Activated naive CD8-positive, alpha-beta T cell treated with anti-CD3 and anti-CD28 coated beads, Interleukin-2, amount 50 U/mL, for 24 hours (primary cell): ENCODE measurements around the gene LINC00632.

Experiments
- ATAC-seq: fragments of 150-1000 bp; cut with Tn5 transposase; one replicate; pipeline ENCODE4 v1.10.0; 2021
- DNase-seq: peaks from one replicate; pipeline ENCODE4 v3.0.0; 2021
- H3K27ac Mint-ChIP-seq: one replicate; pipeline ENCODE4 v1.8.0; 2021; ENCODE audit warnings: mild to moderate bottlenecking, mixed read lengths
- H3K27me3 Mint-ChIP-seq: one replicate; pipeline ENCODE4 v1.8.0; 2021; ENCODE audit warnings: mixed read lengths
- H3K36me3 Mint-ChIP-seq: one replicate; pipeline ENCODE4 v1.8.0; 2021; ENCODE audit warnings: low read depth, mixed read lengths
- H3K4me1 Mint-ChIP-seq: one replicate; pipeline ENCODE4 v1.8.0; 2021; ENCODE audit warnings: mixed read lengths
- H3K4me3 Mint-ChIP-seq: one replicate; pipeline ENCODE4 v1.8.0; 2021; ENCODE audit warnings: mild to moderate bottlenecking, moderate library complexity, mixed read lengths
- H3K9me3 Mint-ChIP-seq: one replicate; pipeline ENCODE4 v1.8.0; 2021; ENCODE audit warnings: mixed read lengths

The LINC00632 gene

GRCh38 chrX:140724736-140725135 lies 15.2 kb downstream of the LINC00632 start:
- no peaks in the 10 kb centered on the region for H3K27me3 Mint-ChIP-seq
- no peak overlapping the region for H3K27ac Mint-ChIP-seq
- no peak for ATAC-seq
- no peaks in the 10 kb centered on the region for H3K4me1 Mint-ChIP-seq
- H3K36me3 Mint-ChIP-seq = no peaks in the 10 kb centered on the region
- H3K4me3 Mint-ChIP-seq = no peak overlapping the region
- DNase-seq = no peak
- H3K9me3 Mint-ChIP-seq = no peaks in the 10 kb centered on the region

DNA sequence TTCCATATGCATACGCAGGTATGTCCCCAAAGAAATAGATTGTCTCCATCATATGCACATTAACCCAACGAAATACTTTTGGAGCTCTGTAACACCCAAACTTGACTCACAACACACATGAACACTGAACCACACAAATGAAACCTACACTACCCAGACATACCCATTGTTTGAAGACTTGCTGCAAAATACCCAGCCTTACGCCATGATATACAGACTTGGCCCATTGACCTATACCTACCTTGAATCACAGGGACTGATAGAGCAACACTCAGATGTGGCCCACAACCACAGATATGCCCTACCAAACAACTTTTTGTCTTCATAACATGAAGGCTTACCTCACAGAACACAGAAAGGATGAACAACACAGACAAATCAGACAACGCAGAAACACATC lies 15.9 kb downstream of the LINC00632 start:
- Mint-ChIP-seq H3K9me3 (no peaks in the 10 kb centered on the region), H3K27me3 (no peaks in the 10 kb centered on the region), H3K36me3 (no peaks in the 10 kb centered on the region), H3K27ac (no peak overlapping the region), H3K4me3 (no peak overlapping the region), H3K4me1 (no peaks in the 10 kb centered on the region)
- no peak for ATAC-seq
- no peak for DNase-seq

DNA sequence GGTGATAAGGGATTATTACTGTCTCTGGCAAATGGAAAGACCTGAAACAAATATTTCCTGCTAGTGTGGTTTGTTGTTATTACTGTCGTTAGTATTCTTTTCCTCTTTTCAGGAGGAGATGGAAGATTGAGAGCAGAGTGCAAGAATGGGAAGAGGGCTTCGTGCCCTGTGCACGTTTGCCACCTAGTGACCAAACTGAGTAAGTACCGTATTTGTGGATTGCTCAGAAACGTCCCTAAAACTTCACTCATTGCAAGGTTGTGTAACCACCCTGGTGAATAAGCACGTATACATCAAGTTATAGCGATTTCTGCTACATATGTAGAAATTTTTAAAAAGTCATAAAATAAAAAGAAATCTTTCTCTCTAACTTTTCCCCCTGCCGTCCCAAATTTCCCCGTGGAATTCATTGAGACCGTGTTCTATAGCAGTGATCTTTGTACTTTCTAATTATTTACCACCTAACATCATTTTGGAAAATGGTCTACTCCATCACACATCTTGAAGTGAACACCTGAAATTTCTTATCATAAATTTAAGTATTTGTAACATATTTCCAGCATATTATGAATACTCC lies 24.3 kb downstream of the LINC00632 start:
- no peaks in the 10 kb centered on the region for H3K9me3 Mint-ChIP-seq
- no peak for DNase-seq
- no peaks in the 10 kb centered on the region for H3K4me1 Mint-ChIP-seq
- H3K4me3 Mint-ChIP-seq = no peak overlapping the region
- no peak overlapping the region for H3K27ac Mint-ChIP-seq
- H3K36me3 Mint-ChIP-seq = no peaks in the 10 kb centered on the region
- ATAC-seq = no peak
- no peaks in the 10 kb centered on the region for H3K27me3 Mint-ChIP-seq

GRCh38 chrX:140744085-140744484 lies 34.5 kb downstream of the LINC00632 start:
- H3K4me1 Mint-ChIP-seq = peaks cover 6% of the 10 kb centered on the region

DNA sequence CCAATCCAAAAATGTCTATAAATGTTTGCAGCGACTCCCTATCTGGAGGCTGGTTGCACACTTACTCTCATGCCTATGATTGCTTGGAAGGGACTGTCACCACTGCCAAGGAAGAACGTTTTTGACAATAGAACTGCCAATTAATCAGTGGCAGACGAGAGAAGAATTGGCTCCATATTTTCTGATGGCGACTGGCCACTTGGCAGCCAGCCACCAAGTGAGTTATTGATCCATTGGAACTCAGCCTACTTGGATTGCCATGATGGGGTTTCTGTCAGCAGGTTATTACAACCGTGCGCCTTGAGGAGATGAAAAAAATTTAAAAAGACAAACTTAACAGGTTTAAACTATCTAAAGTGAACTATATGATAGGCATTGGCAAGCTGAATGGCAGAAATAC lies 47.4 kb downstream of the LINC00632 start:
- no peaks in the 10 kb centered on the region for H3K27me3 Mint-ChIP-seq
- H3K4me1 Mint-ChIP-seq = no peaks in the 10 kb centered on the region
- no peaks in the 10 kb centered on the region for H3K9me3 Mint-ChIP-seq
- no peaks in the 10 kb centered on the region for H3K36me3 Mint-ChIP-seq
- DNase-seq (no peak), ATAC-seq (no peak)
- no peak overlapping the region for H3K27ac Mint-ChIP-seq
- no peak overlapping the region for H3K4me3 Mint-ChIP-seq

More at GRCh38 chrX:140744085-140744484, 34.5 kb downstream of the LINC00632 start:
- DNase-seq = no peak
- H3K27ac Mint-ChIP-seq = no peak overlapping the region
- no peaks in the 10 kb centered on the region for H3K36me3 Mint-ChIP-seq
- no peaks in the 10 kb centered on the region for H3K27me3 Mint-ChIP-seq
- peak; percentile 54 for ATAC-seq
- H3K9me3 Mint-ChIP-seq = no peaks in the 10 kb centered on the region
- H3K4me3 Mint-ChIP-seq = no peak overlapping the region

DNA sequence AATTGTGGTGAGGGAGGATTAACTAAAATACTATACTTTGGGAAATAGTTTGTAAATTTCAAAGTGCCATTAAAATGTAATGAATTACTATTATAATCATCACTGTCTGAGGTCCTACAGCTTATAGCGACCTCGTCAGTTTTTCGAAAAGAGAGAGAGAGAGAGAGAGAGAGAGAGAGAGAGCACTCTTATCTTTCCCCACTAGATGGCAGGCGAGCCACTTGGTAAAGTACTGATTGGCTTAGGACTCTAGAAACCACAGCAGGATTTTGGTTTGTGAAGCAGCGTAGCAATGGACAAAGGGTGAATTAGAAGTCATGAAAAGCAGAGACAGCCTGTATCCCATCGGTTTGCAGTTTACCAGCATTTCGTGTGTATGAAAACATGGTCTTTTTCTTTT lies 52.5 kb downstream of the LINC00632 start:
- ATAC-seq (no peak), DNase-seq (peak; percentile 11)
- no peaks in the 10 kb centered on the region for H3K36me3 Mint-ChIP-seq

GRCh38 chrX:140764401-140764919 lies 54.9 kb downstream of the LINC00632 start:
- H3K4me1 Mint-ChIP-seq = peaks cover 7% of the 10 kb centered on the region
- DNase-seq = peak; percentile 3
- H3K36me3 Mint-ChIP-seq = no peaks in the 10 kb centered on the region
- no peak overlapping the region for H3K27ac Mint-ChIP-seq
- peak overlapping the region; percentile 43 for H3K4me3 Mint-ChIP-seq
- peaks cover 14% of the 10 kb centered on the region for H3K27me3 Mint-ChIP-seq
- no peak for ATAC-seq
- no peaks in the 10 kb centered on the region for H3K9me3 Mint-ChIP-seq

More for the DNA sequence above, 52.5 kb downstream of the LINC00632 start:
- H3K9me3 Mint-ChIP-seq = no peaks in the 10 kb centered on the region
- no peak overlapping the region for H3K4me3 Mint-ChIP-seq
- peaks cover 14% of the 10 kb centered on the region for H3K27me3 Mint-ChIP-seq
- peaks cover 7% of the 10 kb centered on the region for H3K4me1 Mint-ChIP-seq
- H3K27ac Mint-ChIP-seq = no peak overlapping the region

DNA sequence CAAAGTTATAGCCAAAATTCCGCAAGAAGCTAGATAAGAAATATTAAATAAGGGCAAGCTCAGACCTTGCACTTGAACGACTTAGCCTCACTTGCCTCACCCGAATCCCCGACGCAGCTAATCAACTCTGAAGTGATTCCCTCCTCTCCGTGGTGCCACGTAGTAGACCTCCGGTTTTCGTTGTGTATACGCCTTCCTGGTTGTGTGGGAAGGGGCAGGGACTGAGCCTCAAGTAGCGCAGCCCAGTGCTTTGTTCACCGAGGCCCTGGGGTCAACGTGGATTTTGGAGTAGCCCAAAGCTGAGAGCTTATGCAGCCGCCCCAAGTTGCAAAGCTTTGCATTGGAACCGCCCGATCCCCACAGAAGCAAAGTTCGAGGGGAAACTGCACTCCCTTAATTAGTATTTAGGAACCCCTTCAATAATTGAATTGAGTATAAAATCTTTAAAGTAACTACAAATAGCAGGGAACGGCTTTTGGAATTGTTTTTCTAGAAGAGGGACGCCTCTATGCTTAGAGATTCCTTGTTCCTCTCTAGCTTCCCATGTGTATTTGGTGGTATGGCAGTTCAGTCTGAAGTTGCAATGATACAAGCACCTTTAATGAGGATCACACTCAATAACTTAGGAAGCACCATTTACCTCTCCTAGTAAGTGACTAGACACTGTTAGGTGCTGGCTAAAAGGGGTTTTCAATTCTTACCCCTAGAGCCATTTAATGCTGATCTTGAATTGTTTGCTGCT lies 55.7 kb downstream of the LINC00632 start:
- ATAC-seq = no peak
- Mint-ChIP-seq H3K27me3 (peaks cover 14% of the 10 kb centered on the region), H3K27ac (no peak overlapping the region), H3K9me3 (no peaks in the 10 kb centered on the region), H3K36me3 (no peaks in the 10 kb centered on the region), H3K4me3 (peak overlapping the region; percentile 43), H3K4me1 (peaks cover 7% of the 10 kb centered on the region)
- no peak for DNase-seq

GRCh38 chrX:140766024-140766611 lies 56.6 kb downstream of the LINC00632 start:
- H3K36me3 Mint-ChIP-seq = no peaks in the 10 kb centered on the region
- ATAC-seq (no peak), DNase-seq (peak; percentile 28)
- H3K27me3 Mint-ChIP-seq = peaks cover 14% of the 10 kb centered on the region
- no peaks in the 10 kb centered on the region for H3K9me3 Mint-ChIP-seq
- no peak overlapping the region for H3K4me3 Mint-ChIP-seq
- H3K27ac Mint-ChIP-seq = no peak overlapping the region
- peaks cover 7% of the 10 kb centered on the region for H3K4me1 Mint-ChIP-seq

DNA sequence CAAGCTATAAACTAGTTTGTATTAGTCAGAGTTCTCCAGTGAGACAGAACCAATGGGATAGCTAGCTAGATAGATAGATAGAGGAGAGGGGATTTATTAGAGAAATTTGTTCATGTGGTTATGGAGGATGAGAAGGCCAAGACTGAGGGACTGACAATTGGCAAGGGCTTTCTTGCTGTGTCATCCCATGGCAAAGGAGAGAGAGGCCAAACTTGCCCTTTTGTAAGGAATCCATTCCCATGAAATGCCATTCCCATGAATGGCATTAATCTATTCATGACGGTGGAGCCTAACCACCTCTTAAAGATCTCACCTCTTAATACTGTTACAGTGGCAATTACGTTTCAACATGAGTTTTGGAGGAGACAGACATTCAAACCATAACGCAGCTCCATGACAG lies 58.1 kb downstream of the LINC00632 start:
- Mint-ChIP-seq H3K4me3 (no peak overlapping the region), H3K9me3 (no peaks in the 10 kb centered on the region), H3K36me3 (no peaks in the 10 kb centered on the region), H3K27ac (no peak overlapping the region), H3K27me3 (peaks cover 14% of the 10 kb centered on the region), H3K4me1 (peaks cover 7% of the 10 kb centered on the region)
- no peak for ATAC-seq
- no peak for DNase-seq

DNA sequence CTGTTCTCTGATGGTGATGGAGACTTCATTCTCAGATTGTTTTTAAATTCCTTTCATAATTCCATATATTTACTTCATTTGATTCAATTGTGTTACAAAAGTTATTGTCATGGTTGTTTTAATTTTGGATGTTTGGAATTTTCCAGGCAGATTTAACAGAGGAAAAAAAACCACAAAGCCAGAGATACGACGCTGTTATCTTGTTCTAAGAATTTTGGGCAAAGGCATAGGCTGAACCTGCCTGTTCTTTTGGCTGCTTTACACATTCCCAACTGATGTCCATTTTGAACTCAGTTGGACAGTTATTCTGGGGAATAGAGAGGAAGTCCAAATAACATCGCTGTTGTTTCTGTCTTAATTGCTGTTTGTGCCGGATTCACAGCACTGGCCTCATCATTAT lies 65.7 kb downstream of the LINC00632 start:
- no peak for DNase-seq
- Mint-ChIP-seq H3K4me3 (no peak overlapping the region), H3K27ac (no peak overlapping the region), H3K9me3 (no peaks in the 10 kb centered on the region), H3K4me1 (no peaks in the 10 kb centered on the region), H3K36me3 (no peaks in the 10 kb centered on the region), H3K27me3 (no peaks in the 10 kb centered on the region)
- no peak for ATAC-seq

- no peaks in the 10 kb centered on the region for H3K27me3 Mint-ChIP-seq
- no peak overlapping the region for H3K27ac Mint-ChIP-seq
- no peaks in the 10 kb centered on the region for H3K9me3 Mint-ChIP-seq
- no peak for ATAC-seq
- H3K4me3 Mint-ChIP-seq = no peak overlapping the region
- no peaks in the 10 kb centered on the region for H3K4me1 Mint-ChIP-seq
- H3K36me3 Mint-ChIP-seq = no peaks in the 10 kb centered on the region
- no peak for DNase-seq
These were observed 66.8 kb downstream of the LINC00632 start for GRCh38 chrX:140776320-140776719.

DNA sequence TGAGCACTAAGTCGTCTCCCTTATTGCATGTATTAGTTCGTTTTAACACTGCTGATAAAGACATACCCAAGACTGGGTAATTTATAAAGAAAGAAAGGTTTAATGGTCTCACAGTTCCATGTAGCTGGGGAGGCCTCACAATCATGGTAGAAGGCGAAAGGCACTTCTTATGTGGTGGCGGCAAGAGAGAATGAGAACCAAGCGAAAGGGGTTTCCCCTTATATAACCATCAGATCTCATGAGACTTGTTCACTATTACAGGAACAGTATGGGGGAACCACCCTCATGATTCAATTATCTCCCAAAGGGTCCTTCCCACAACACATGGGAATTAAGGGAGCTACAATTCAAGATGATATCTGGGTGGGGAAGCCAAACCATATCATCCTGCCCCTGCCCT lies 85.1 kb downstream of the LINC00632 start:
- H3K4me3 Mint-ChIP-seq = no peak overlapping the region
- DNase-seq = no peak
- no peaks in the 10 kb centered on the region for H3K4me1 Mint-ChIP-seq
- no peaks in the 10 kb centered on the region for H3K36me3 Mint-ChIP-seq
- no peak overlapping the region for H3K27ac Mint-ChIP-seq
- H3K9me3 Mint-ChIP-seq = no peaks in the 10 kb centered on the region
- H3K27me3 Mint-ChIP-seq = no peaks in the 10 kb centered on the region
- no peak for ATAC-seq

GRCh38 chrX:140799216-140799615 lies 89.7 kb downstream of the LINC00632 start:
- no peaks in the 10 kb centered on the region for H3K36me3 Mint-ChIP-seq

DNA sequence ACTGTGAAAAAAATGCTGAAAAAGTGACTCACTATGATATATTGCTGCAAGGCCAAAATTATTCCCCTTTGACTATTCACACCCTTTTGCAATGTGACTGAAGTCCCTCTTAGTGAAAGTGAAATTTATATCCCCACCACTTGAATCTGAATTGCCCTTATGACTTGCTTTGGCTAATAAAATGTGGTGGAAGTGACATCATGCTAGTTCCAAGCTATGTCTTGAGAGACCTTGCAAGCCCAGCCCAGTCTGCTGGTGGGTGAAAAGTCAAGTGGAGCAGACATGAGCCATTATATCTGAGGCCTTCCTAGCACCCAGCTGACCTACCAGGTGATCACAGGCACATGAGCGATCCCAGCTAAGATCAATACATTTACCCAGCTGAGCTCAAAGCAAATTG lies 94.7 kb downstream of the LINC00632 start:
- H3K36me3 Mint-ChIP-seq = no peaks in the 10 kb centered on the region
- no peaks in the 10 kb centered on the region for H3K27me3 Mint-ChIP-seq
- H3K4me3 Mint-ChIP-seq = no peak overlapping the region
- peaks cover 5% of the 10 kb centered on the region for H3K9me3 Mint-ChIP-seq
- H3K4me1 Mint-ChIP-seq = no peaks in the 10 kb centered on the region
- H3K27ac Mint-ChIP-seq = no peak overlapping the region
- no peak for ATAC-seq
- no peak for DNase-seq

More at GRCh38 chrX:140799216-140799615, 89.7 kb downstream of the LINC00632 start:
- H3K4me3 Mint-ChIP-seq = no peak overlapping the region
- no peaks in the 10 kb centered on the region for H3K4me1 Mint-ChIP-seq
- no peaks in the 10 kb centered on the region for H3K27me3 Mint-ChIP-seq
- H3K9me3 Mint-ChIP-seq = no peaks in the 10 kb centered on the region
- DNase-seq (no peak), ATAC-seq (no peak)
- no peak overlapping the region for H3K27ac Mint-ChIP-seq
